ENCODE results near the gene FGF19. TPM values are rescaled to one million over a fixed set of nuclear protein-coding genes. Genes with fewer than 3 reads are reported as not detected.
A peak's percentile ranks its signal among the peaks of the same experiment; 100 is the strongest.

FGF19 gene
- total and polyA plus RNA-seq, 9 of the 15 experiments (the other 6 are each of a cell fraction or from before 2014, with no cell fraction given), result 0.11 TPM; not detected in 8

DNA sequence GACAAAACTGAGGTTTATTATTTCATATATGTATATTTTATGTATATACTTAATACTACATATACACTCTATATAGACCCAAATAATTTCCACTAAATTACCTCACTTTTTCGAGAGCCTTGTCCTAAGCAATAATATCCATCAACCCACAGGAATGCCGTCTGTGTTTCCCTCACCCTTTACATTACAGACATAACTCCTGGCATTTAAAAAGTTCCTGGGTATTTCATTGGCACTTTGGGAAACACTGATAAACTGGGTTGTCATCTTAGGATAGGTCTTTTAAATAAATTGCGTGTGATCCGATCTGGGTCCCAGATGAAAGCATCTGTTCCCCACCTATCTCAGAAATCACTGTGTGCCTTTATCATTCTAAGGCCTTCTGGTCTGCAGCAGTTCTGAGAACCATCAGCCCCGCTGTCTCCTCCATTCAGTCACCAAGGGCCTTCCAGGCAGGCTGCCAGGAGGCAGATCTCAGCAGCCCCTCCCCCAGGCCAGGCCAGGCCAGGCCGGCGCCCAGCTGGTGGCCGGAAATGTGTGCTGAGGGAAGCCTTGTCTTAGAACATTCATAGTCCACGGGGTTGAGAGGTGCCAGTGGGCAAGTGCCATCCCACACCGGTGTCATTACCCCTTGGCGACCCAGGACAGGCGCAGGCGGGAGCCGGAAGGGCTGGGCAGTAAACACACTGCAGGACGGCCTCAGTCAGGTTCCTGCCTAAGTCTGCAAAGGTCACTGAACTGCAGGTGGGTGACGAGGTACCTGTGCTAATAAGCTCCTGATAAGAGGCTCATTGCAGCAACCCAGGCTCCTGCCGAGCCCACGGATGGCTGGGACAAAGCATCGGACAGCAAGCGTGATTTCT, 3.3 kb downstream of the FGF19 start (continued):
- peak in 1 of 2 experiments; percentile 35; a peak in 1 of 4 replicates for TF ChIP-seq HDAC1 (IDR thresholded peaks at IDR 0.05)
- TF ChIP-seq RNF2 (IDR thresholded peaks at IDR 0.05), result peak; percentile 59; the same call in 1 of the 2 replicates
- TF ChIP-seq ZNF212 (CRISPR knock-in tag; IDR thresholded peaks at IDR 0.05), result no peak
- peak; percentile 56 for TF ChIP-seq GABPA (tag; conservative IDR thresholded peaks at IDR 0.05; ENCODE audit: low read depth)
- no peak for TF ChIP-seq YY1 (IDR thresholded peaks at IDR 0.05; ENCODE audit: borderline replicate concordance in 1 of 3, control insufficient read depth in 1 of 3, extremely low read depth in 1 of 3, insufficient read depth in 3 of 3, insufficient read length in 1 of 3, insufficient replicate concordance in 2 of 3, low read depth in 1 of 3, low read length in 2 of 3)
- TF ChIP-seq CBFA2T3 (IDR thresholded peaks at IDR 0.05), result peak; percentile 90

DNA sequence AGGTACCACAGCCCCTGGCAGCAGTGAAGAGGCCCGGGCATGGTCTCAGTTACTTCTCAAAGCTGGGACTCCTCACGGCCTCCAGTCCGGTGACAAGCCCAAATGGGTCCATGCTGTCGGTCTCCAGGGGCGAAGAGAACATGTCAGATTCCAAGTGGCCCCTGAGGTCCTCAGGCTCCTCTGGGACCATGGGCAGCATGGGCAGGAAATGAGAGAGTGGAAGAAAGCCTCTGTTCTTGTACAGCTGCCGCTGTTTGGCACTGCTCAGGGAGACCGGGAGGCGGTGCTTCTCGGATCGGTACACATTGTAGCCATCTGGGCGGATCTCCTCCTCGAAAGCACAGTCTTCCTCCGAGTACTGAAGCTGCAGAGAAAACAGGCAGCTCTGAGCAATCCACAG, 4.6 kb downstream of the FGF19 start:
- TF ChIP-seq PCBP2 (IDR thresholded peaks at IDR 0.05; ENCODE audit: low read depth, low read length, poor library complexity, severe bottlenecking), result no peak
- TF ChIP-seq ZNF121 (CRISPR knock-in tag; conservative IDR thresholded peaks at IDR 0.05), result no peak
- TF ChIP-seq, protein P1, sequence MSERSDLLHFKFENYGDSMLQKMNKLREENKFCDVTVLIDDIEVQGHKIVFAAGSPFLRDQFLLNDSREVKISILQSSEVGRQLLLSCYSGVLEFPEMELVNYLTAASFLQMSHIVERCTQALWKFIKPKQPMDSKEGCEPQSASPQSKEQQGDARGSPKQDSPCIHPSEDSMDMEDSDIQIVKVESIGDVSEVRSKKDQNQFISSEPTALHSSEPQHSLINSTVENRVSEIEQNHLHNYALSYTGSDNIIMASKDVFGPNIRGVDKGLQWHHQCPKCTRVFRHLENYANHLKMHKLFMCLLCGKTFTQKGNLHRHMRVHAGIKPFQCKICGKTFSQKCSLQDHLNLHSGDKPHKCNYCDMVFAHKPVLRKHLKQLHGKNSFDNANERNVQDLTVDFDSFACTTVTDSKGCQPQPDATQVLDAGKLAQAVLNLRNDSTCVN (CRISPR knock-in tag; IDR thresholded peaks at IDR 0.05), result no peak
- TF ChIP-seq CEBPG (CRISPR knock-in tag; IDR thresholded peaks at IDR 0.05), result no peak
- TF ChIP-seq CEBPG (tag; conservative IDR thresholded peaks at IDR 0.05 in 1 of 2, IDR thresholded peaks at IDR 0.05 in 1 of 2), result no peak
- TF ChIP-seq KLF10 (CRISPR knock-in tag; IDR thresholded peaks at IDR 0.05), result no peak
- TF ChIP-seq SMAD3 (CRISPR knock-in tag; conservative IDR thresholded peaks at IDR 0.05), result no peak
- TF ChIP-seq RFX1 (IDR thresholded peaks at IDR 0.05), result no peak
- no peak for TF ChIP-seq NR2C1 (IDR thresholded peaks at IDR 0.05)
- TF ChIP-seq NR2C1 (tag; IDR thresholded peaks at IDR 0.05), result no peak
- no peak for TF ChIP-seq MTA1 (IDR thresholded peaks at IDR 0.05; ENCODE audit: borderline replicate concordance)
- no peak for TF ChIP-seq XRCC5 (IDR thresholded peaks at IDR 0.05; ENCODE audit: low read depth, low read length)
- FAIRE-seq (no peak), ATAC-seq (no peak), DNase-seq (ENCODE audit: extremely low read depth in 1 of 4, low spot score in 3 of 4) (no peak)
- Histone ChIP-seq H4K20me1 (replicated peaks; ENCODE audit: control insufficient read depth, insufficient read depth, low read length) (no peaks in the 10 kb centered on the region), H3K4me3 (no peak overlapping the region), H3K36me3 (ENCODE audit: control insufficient read depth, insufficient read depth, low read length) (no peaks in the 10 kb centered on the region), H3K79me2 (ENCODE audit: control insufficient read depth, insufficient read depth, low read length) (no peaks in the 10 kb centered on the region), H3K27me3 (ENCODE audit: control insufficient read depth in 2 of 2, insufficient read depth in 2 of 2, low read length in 2 of 2) (peaks cover 24 to 41% of the 10 kb centered on the region in 2 experiments), H3K9me1 (ENCODE audit: control insufficient read depth, insufficient read depth, low read length) (no peaks in the 10 kb centered on the region), H2AFZ (ENCODE audit: low read depth, low read length) (no peak overlapping the region), H3K4me1 (replicated peaks in 1 of 2; ENCODE audit: control insufficient read depth in 2 of 2, insufficient read depth in 2 of 2, low read length in 2 of 2) (peaks cover 2 to 20% of the 10 kb centered on the region in 2 experiments; a peak in 3 of 5 replicates), H3K9ac (ENCODE audit: insufficient read depth in 1 of 2, low read depth in 2 of 2, low read length in 2 of 2) (0 out of 4 replicates have a peak overlapping the region, but pooled peaks of 1 of the 2 experiments have one; percentile 1), H3K27ac (ENCODE audit: extremely low read depth, low read depth, low read length) (no peak overlapping the region), H3K4me2 (ENCODE audit: insufficient read depth, low read length) (no peak overlapping the region), H3K9me3 (replicated peaks; ENCODE audit: control insufficient read depth, insufficient read depth, low read depth, low read length) (no peaks in the 10 kb centered on the region)
- in situ Hi-C loops (cut with MboI), result no loop called here
- CTCF ChIA-PET (ENCODE audit: low intra/inter-chr PET ratio), result no interaction called here
- 33% methylated on average over 13 of the region's 13 CpGs for WGBS (ENCODE audit: insufficient coverage, low coverage, missing lambda C conversion rate)
- POLR2A ChIA-PET, result interaction anchor here (0.6 to 1.0 kb wide), 3 partner anchors 8 to 150 kb away, joined by 3 read pairs; no protein-coding TSS in a partner anchor
- no TSS peak for BruUV-seq (replicated peaks)
- intact Hi-C loops (cut with micrococcal nuclease), result no loop called here
